Frontal cortex (tissue), 4 donors: ENCODE measurements around the gene SPDYE1. TPM values are rescaled to one million over a fixed set of nuclear protein-coding genes. Genes with fewer than 3 reads are reported as not detected.
"Not testable (repeated sequence)": the region's sequence is repeated elsewhere in the genome, so short reads cannot be mapped to it uniquely, and the experiment has no call there.

Experiments used
- DNase-seq, 2 donors: peaks; one replicate each; pipeline ENCODE4 v3.0.0; 2012; ENCODE audit warnings: low spot score in 2 of 2
- FAIRE-seq: peaks from 2 replicates; lab custom pipeline; 2012; peaks lifted over from hg19 to GRCh38; lab: Jason Lieb, UNC
- total RNA-seq: library from RNA; depleted of rRNA; stranded (reverse); fragments of >200 nt; gene quantifications from one replicate; pipeline ENCODE4 v1.2.3, GENCODE V29; 2014
- donor health status: control.
- donor health status: control.
- donor health status: control.

SPDYE1 gene
- total RNA-seq, 1 donor from 2014 or later, result not detected

DNA sequence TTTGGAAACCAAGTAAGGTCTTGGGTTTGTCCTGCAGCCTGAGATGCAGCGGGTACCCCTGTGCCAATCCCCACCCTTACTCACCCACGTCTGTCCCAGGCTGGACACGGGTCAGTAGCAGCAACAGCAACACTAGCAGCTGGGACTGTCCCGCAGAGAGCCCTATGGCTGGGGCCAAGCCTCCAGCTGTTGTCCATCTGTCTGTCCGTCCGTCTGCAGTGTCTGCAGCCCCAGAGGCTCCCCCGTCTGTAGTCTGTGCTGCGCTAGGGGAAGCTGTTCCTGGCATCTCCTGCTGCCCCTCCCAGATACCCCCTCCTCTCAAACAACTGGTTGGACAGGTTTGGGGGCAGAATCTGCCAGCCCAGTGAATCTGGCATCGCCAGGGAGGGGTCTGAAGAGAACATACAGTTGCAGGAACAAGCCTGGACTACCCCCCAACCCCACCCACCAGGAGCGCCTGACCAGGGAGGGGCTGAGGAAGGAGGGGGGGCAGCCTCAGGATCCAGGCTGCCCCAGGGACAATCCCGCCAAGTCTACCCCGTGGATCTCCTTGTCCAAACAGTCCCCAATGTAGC lies 7.6 kb upstream of the SPDYE1 start:
- FAIRE-seq, DNase-seq: not testable (repeated sequence)

DNA sequence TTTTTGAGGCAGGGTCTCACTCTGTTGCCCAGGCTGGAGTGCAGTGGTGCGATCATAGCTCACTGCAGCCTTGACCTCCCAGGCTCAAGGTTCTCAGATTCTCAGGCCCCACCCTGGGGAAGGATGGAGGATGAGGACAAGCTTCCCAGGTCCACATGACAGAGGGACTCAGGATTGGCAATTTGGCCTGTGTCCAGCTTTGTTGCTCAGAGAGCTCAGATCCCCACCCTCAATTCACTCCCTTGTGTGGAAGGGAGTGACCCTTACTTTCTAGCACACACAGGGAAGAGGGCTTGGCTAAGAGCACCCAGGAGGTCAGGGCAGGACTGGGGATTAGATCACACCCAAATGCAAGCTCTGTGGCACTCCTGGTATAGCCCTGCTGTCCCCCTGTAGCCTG lies 6.9 kb upstream of the SPDYE1 start:
- DNase-seq, FAIRE-seq: not testable (repeated sequence)

DNA sequence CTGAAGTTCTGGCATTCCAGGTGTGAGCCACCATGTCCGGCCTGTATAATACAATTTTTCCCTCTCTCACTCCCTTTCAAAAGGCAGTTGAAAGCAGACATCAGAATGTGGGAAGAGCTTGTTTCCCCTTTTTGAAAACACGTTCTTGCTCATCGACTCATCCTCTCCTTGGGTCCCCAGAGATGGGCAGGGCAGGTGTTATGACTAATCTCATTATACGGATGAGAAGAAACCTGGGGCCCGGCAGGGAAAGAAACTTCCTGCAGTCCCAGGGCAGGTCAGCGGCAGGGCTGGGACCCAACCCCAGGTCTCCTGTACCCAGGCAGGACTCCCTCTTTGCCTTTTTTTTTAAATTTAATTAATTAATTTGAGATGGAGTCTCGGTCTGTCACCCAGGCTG lies 4.8 kb upstream of the SPDYE1 start:
- not testable (repeated sequence) for FAIRE-seq, DNase-seq

DNA sequence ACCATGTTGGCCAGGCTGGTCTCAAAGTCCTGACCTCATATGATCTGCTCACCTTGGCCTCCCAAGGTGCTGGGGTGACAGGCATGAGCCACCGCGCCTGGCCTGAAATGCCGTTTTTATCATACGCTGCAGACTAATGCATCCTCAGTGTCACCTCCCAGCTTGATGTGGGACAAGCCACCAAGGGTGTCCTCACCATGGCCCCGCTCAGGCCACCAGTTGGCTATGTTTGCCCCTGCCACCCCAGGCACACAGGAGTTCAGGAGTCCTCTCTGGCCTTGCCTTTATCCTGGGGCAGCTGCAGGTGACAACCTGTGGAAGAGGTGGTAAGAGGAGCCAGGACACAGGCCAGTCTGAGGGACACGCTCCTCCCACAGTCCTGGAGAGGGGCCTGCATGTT lies 3.0 kb upstream of the SPDYE1 start:
- DNase-seq, FAIRE-seq: not testable (repeated sequence)

DNA sequence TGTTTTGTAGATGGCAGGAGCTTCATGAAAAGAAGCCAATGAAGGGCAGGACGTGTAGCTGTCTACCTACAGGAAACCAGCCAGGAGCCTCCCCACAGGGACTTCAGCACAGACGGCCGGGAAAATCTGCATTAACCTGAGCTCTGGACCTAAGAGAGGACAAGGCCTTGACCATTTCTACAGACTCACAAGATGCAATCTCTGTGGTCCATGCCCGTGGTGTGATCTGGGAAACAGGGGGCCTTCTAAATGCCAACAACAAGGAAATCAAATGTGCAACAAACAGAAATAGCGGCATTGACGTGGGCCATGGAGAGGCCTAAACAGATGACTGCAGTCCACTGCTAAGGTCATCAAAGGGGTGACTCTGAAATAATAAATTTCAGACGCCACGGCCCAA lies 14.4 kb downstream of the SPDYE1 start:
- not testable (repeated sequence) for FAIRE-seq

DNA sequence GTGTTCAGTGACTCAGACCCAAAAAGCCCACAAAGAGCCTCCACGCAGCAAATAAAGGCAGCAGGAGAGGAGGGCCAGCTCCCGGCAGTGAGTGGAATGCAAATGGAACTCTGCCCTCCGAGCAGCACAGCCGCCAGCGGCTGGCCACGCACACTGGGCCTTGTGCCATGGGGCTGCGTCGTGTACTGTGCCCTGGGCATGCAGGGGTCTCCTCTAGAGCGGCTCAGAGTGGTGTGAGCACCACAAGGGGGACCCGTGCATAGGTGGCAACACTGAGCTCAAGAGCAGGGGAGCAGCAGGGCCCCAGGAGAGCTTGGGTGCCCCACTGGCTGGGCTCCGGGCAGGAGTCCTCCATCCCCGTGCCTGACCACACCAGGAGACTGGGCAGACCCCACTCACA lies 17.4 kb downstream of the SPDYE1 start:
- not testable (repeated sequence) for DNase-seq, FAIRE-seq

More for the DNA sequence above, 14.4 kb downstream of the SPDYE1 start:
- not testable (repeated sequence) for DNase-seq

DNA sequence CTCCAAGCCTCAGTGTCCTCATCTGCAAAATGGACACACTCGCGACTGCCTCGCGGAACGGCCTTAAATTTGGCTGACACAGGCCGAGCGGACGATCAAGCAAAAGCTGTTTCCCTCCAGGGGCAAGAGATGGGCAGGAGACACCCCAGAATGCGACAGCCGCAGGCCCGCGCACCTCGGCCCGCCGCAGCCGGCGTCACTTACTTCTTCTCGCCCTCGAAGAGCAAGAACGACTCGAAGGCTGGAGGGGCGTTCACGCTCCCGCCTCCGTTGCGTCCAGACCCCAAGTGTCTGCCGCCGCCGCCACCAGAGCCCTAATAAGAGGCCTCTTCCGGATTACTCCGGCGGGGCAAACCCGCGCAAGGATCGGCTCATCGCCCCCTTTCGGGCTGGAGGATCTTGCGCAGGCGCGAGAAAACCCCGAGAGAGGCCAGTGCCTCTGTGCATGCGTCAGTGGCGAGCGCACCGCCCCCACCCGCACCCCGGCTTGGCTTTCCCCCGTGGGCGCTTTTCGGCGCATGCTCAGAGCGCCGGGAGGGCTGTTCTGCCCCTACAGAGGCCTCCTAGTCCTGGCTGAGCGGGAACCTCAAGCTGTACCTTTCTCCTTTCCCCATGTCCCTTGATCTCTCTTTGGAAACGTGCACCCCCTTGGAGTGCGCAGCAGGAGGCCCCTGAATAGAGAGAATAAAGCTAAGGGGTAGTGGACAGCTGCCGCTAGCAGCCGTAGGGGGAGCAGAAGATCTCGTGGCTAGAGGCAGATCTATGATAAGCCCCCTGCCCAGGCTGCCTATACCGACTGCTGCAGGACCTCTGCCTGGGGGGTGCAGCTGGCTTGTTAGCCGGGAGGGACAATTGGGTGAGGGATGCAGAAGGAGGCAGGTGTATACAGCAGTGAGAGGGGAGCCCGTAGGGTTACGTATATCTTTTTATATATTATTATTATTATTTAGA lies 21.4 kb downstream of the SPDYE1 start:
- not testable (repeated sequence) for FAIRE-seq

DNA sequence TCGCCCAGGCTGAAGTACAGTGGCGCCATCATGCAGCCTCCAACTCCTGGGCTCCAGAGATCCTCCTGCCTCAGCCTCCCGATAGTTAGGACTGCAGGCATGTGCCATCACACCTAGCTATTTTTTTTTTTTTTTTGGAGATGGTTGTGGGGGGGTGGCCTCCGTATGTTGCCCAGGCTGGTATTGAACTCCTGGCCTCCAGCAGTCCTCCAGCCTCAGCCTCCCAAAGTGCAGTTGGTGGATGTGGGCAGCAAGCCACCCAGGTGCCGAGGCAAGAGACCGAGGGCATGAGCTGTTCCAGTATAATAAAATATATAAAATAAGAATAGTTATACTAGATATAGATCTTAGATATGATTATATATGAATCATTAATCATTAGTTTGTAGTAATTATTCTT lies 22.1 kb downstream of the SPDYE1 start:
- not testable (repeated sequence) for DNase-seq, FAIRE-seq

More for the DNA sequence above, 21.4 kb downstream of the SPDYE1 start:
- DNase-seq, result peak; percentile 88 to 98

DNA sequence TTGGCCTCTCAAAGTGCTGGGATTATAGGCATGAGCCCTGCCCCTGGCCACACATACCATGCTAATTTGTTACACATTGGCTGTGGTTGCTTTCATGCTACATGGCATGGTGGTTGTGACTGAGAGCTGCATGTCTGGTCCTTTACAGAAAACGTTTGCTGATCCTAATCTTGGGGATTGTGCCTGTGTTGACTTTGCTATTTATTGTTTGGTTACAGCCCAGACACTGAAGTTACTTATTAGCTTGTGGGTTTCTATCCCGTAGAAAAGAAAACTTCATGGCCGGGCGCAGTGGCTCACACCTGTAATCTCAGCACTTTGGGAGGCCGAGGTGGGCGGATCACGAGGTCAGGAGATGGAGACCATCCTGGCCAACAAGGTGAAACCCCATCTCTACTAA lies 24.4 kb downstream of the SPDYE1 start:
- FAIRE-seq, DNase-seq: not testable (repeated sequence)

DNA sequence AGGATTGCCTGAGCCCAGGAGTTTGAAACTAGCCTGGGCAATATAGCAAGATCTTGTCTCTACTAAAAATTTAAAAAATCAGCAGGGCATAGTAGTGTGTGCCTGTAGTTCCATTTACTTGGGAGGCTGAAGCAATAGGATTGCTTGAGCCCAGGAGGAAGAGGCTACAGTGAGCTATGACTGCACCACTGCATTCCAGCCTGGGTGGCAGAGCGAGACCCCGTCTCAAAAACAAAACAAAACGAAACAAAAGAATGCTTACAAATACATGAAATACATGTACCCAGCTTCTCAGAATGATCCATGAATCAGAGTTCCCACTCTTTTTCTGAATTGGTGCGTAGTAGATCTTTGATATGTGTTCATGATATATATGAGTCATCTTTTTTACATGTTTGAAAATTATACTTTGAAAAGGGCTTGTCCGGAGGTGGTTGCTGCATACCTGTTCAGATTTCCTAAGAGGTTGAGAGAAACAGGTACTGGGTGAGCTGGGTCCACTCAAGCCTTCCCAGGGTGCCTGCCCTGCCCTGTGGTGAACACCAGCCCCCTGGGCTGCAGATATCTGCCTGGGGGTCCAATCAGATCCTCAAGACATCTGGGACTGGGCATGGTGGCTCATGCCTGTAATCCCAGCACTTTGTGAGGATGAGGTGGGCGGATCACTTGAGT lies 25.2 kb downstream of the SPDYE1 start:
- not testable (repeated sequence) for FAIRE-seq, DNase-seq

DNA sequence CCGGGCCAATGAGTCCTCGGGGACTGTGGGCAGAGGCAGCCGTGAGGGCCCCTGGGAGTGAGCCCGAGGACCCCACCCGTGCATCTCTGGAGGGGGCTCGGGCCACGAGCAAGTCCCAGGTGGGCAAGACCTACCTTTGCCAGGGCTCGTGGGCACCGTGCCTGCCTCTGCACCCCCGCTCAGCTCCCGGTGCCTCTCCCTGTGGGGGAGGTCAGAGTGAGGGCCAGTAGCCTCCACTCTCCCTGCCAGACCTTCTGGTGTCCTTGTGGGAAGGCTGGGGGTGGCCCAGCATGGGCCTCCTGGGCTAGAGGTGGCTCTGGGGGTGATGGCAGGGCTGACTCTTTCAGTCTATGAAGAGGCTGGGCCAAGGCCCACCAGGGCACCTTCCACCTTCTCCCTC lies 31.7 kb downstream of the SPDYE1 start:
- not testable (repeated sequence) for FAIRE-seq, DNase-seq

DNA sequence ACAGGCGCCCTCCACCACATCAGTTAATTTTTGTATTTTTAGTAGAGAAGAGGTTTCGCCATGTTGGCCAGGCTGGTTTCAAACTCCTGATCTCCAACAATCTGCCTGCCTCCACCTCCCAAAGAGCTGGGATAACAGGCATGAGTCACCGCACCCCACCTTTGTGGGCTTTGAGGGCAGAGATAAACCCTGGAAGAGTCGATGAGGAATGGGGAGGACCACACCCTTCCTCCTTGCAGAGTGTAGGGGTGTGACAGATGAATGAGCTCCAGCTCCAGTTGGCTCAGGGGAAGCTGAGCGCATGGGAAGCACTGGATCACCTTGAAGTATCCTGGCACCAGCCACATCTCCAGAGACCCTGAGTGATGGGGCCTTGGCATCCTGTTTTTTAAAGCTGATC lies 32.3 kb downstream of the SPDYE1 start:
- FAIRE-seq, DNase-seq: not testable (repeated sequence)

DNA sequence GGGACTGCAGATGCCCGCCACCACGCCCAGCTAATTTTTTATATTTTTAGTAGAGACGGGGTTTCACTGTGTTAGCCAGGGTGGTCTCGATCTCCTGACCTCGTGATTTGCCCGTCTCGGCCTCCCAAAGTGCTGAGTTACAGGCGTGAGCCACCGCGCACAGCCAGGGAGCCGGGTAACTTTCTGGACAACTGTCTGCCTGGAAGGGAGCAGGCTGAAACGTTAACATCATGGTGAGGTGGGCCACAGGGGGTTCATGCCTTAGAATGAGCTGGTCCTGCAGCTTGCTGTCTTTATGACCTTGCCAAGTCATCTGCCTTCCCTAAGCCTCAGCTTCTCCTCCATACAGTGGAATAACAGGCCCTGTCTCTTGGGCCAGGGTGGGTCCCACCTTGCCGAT lies 33.6 kb downstream of the SPDYE1 start:
- not testable (repeated sequence) for FAIRE-seq, DNase-seq

DNA sequence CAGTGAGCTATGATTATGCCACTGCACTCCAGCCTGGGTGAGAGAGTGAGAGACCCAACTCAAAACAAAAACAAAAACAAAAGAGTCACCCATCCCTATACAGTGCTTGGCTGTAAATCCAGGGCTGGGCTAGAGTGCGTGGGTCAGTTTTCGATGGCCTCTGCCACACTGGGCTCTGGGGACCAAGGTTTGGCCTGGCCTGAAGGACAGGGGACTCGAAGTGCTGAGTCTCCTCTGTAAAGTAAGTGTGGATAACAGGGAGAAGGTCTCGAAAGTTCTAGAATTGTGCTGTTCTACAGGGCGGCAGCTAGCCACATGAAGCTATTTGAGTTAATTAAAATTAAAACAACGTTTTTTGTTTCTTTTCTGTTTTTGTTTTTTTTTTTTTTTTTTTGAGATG lies 34.3 kb downstream of the SPDYE1 start:
- not testable (repeated sequence) for FAIRE-seq

DNA sequence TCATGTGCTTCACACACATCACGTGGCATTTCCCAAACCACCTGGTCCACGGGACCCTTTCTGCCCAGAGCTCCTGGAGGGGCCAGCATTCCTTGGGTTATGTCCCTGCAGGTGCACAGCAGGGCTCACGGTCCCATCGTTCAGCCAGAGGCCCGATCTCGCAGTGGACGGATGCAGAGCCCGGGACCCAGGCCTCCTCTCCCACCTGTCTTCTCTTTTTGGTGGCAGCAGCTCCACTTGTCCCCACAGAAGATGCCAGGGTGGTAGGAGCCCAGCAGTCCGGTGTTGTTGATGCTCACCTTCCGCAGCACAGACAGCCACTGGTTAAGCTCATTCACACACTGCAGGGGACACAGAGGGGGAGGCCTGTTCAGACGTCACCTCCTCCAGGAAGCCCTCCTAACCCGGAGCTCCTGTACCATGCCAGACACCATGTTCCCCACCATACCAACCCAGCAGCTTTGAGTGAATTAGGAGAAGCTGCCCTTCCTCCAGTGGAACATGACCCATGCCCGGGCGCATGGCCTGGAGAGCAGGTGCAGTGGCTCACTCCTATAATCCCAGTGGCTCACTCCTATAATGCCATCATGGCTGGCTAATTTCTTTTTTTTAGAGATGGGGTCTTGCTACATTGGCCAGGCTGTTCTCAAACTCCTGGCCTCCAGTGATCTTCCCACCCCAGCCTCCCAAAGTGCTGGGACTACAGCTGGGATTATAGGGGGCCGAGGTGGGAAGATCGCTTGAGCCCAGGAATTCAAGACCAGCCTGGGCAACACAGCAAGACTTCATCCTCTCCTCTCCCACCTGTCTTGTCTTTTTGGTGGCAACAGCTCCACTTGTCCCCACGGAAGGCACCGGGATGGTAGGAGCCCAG lies 36.5 kb downstream of the SPDYE1 start:
- not testable (repeated sequence) for DNase-seq, FAIRE-seq

More for the DNA sequence above, 34.3 kb downstream of the SPDYE1 start:
- DNase-seq, result not testable (repeated sequence)

DNA sequence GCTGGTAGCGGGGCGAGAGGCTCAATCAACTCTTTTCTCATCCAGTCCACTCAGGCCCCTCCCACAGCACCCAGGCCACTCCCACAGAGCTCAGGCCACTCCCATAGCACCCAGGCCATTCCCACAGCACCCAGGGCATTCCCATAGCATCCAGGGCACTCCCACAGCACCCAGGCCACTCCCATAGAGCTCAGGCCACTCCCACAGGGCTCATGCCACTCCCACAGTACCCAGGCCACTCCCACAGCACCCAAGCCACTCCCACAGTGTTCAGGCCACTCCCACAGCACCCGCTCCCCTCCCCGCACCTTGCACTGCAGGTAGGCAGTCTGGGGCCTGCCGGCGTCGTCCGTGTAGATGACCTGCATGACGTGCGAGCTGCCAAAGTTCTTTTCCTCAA lies 38.7 kb downstream of the SPDYE1 start:
- FAIRE-seq, DNase-seq: not testable (repeated sequence)

DNA sequence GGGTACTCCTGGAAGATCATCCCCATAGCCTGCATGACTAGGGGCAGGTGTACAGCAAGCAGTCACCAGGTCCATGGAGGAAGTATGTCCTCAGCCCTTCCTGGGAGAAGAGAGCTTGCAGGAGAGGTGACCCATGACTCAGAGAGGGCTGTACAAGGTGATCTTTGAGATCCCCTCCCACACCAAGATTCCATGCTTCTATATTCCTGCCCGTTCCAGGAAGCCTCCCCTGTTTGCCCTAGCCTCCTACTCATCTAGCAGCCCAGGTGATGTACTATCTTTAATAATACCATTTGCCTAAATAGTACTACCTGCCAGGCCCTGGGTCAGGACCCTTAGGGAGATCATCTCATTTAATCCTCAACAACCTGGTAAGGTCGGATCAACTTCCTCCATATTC lies 40.3 kb downstream of the SPDYE1 start:
- FAIRE-seq, DNase-seq: not testable (repeated sequence)

DNA sequence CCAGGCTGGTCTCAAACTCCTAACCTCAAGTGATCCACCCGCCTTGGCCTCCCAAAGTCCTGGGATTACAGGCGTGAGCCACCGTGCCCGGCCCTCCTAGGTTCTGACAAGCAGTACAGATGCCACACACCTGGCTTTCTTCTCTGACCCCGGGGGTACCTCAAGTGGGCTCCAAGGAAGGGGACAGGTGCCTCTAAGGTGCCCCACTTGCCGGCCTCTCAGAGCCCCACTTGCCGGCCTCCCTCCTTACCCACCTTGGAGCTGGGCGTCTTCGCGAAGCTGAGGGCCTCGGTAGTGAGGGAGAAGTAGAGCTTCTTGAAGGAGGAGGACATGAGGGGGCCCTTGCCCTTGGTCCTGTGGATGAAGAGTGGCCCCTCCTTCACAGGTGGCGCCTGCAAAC lies 40.9 kb downstream of the SPDYE1 start:
- DNase-seq, FAIRE-seq: not testable (repeated sequence)

DNA sequence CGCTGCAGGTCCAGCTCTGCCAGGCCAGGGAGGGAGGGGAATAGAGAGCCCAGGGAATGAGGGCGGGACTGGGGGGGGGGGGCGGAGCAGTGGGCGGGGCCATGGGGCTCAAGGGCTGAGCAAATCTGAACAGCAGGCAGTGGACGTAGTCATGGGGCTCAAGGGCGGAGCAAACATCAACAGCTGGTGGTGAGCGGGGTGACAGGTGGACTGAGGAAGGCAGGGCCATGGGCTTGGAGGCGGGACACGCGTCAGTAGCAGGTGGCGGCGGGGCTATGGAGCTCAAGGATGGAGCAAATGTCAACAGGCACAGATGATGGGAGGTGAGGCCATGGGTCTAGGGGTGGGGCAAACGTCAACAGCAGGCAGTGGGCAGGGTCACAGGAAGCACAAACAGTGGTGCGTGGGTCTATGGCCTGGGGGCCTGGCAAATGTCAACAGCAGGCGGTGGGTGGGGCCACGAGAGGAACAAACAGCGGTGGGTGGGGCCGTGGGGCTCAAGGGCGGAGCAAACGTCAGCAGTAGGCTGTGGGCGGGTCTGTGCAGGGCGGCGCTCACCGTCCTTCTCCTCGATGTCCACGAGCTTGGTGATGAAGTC lies 41.4 kb downstream of the SPDYE1 start:
- DNase-seq, result peak; percentile 61 to 65
- not testable (repeated sequence) for FAIRE-seq
